Esophagus squamous epithelium (tissue), 5 donors: Measurements from ENCODE around the gene HHEX. TPM values are rescaled to one million over a fixed set of nuclear protein-coding genes. Genes with fewer than 3 reads are reported as not detected.
A peak's percentile ranks its signal among the peaks of the same experiment; 100 is the strongest.
"Not testable (repeated sequence)": the region's sequence is repeated elsewhere in the genome, so short reads cannot be mapped to it uniquely, and the experiment has no call there.

Experiments
- DNase-seq: peaks from one replicate; lab custom pipeline; 2025; lab: John Stamatoyannopoulos, UW
- H3K27ac ChIP-seq, 4 donors: fragments of 200-600 bp; sonication (generic); one replicate each; pipeline ENCODE4 v1.5.1; 2016 to 2019; ENCODE audit warnings: mild to moderate bottlenecking in 1 of 4
- H3K27me3 ChIP-seq, 4 donors: fragments of 200-600 bp; sonication (generic); 1 replicate in 3 of 4; 2 replicates in 1 of 4; pipeline versions ENCODE4 v1.5.1 to v1.6.0; 2017 to 2021; ENCODE audit warnings: antibody characterized with exemption in 1 of 4
- H3K36me3 ChIP-seq, 3 donors: fragments of 200-600 bp; sonication (generic); one replicate each; pipeline ENCODE4 v1.5.1; 2016 to 2019
- H3K4me1 ChIP-seq, 3 donors: fragments of 200-600 bp; sonication (generic); one replicate each; pipeline ENCODE4 v1.5.1; 2017 to 2019
- H3K4me3 ChIP-seq, 4 donors: fragments of 200-600 bp; sonication (generic); 1 replicate in 3 of 4; 2 replicates in 1 of 4; pipeline ENCODE4 v1.5.1; 2016 to 2019; ENCODE audit warnings: mild to moderate bottlenecking in 2 of 4, moderate library complexity in 1 of 4
- H3K9me3 ChIP-seq, 3 donors: fragments of 200-600 bp; sonication (generic); one replicate each; pipeline ENCODE4 v1.5.1; 2016 to 2019
- POLR2A ChIP-seq, 4 donors: fragments of 450-650 bp; IDR thresholded peaks; one replicate each; pipeline ENCODE4 v1.6.1; 2017; ENCODE audit warnings: antibody characterized with exemption in 4 of 4, mild to moderate bottlenecking in 4 of 4, moderate library complexity in 3 of 4
- WGBS, 2 donors: methylation state at CpG; one replicate each; pipeline ENCODE4 v1.1.5; 2018; 5-methylcytosine and 5-hydroxymethylcytosine counted together
- intact Hi-C: fragments of 100-400 bp; cut with DNase I; formaldehyde crosslinking; loops from one replicate; pipeline ENCODE4 v1.15.0; 2022
- total RNA-seq, 4 donors: library from RNA; depleted of rRNA; stranded (reverse); fragments of >200 nt; gene quantifications; one replicate each; pipeline ENCODE4 v1.1.0, GENCODE V29; 2016
- TF ChIP-seq, protein P1 (sequence below), 6 experiments: fragments of 450-650 bp in 4 of 6; fragments of 200-600 bp in 2 of 6; sonication (generic) in 2 of 6; IDR thresholded peaks; one replicate each; pipeline ENCODE4 v1.5.1; 2016 to 2019; ENCODE audit warnings: antibody characterized with exemption in 6 of 6, mild to moderate bottlenecking in 4 of 6, moderate library complexity in 4 of 6
- donor health status: DM: yes; HTN: yes; CAD: no.

The HHEX gene
- 1 to 10 TPM in 3 of 4 donors, not detected in 1; 1.6 to 4.2 (median 3.2) TPM for total RNA-seq

DNA sequence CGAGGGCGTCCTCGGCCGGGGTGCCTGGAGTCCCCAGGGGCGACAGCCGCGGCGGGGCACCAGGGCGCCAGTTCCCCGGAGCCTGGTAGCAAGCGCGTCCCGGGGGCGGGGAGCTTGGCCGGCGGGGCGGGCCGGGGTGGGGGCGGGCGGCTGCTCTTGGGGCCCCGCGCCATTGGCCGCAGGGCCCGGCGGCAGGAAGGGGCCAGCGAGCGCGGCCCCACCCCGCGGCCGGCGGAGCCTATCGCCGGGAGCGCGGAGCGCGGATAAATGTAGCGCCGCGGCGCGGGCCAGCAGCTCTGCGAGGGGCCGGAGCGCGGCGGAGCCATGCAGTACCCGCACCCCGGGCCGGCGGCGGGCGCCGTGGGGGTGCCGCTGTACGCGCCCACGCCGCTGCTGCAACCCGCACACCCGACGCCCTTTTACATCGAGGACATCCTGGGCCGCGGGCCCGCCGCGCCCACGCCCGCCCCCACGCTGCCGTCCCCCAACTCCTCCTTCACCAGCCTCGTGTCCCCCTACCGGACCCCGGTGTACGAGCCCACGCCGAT is at the start of gene HHEX:
TSS of gene HHEX (plus strand) at position 293 of the 548 bp plus-strand sequence. CDS start at position 325, 32 bp downstream.
- no CpG with 5 or more reads among the region's 79 CpGs for WGBS, 2 donors
- no peaks in the 10 kb centered on the region for H3K36me3 ChIP-seq
- peak within 1 kb of the TSS; percentile 72 to 90 (median 83) for H3K27ac ChIP-seq
- H3K27me3 ChIP-seq = peaks cover 0 to 65% (median 2%) of the 10 kb centered on the region in 4 donors
- intact Hi-C loops = loop anchor here (10.0 kb wide), 1 partner anchor 145 kb away; no protein-coding TSS in a partner anchor
- H3K4me3 ChIP-seq = peak within 1 kb of the TSS; percentile 59 to 75 (median 68)
- TF ChIP-seq POLR2A (IDR thresholded peaks at IDR 0.05) = peak in 2 of 4 donors; percentile 79 to 83
- TF ChIP-seq, protein P1, sequence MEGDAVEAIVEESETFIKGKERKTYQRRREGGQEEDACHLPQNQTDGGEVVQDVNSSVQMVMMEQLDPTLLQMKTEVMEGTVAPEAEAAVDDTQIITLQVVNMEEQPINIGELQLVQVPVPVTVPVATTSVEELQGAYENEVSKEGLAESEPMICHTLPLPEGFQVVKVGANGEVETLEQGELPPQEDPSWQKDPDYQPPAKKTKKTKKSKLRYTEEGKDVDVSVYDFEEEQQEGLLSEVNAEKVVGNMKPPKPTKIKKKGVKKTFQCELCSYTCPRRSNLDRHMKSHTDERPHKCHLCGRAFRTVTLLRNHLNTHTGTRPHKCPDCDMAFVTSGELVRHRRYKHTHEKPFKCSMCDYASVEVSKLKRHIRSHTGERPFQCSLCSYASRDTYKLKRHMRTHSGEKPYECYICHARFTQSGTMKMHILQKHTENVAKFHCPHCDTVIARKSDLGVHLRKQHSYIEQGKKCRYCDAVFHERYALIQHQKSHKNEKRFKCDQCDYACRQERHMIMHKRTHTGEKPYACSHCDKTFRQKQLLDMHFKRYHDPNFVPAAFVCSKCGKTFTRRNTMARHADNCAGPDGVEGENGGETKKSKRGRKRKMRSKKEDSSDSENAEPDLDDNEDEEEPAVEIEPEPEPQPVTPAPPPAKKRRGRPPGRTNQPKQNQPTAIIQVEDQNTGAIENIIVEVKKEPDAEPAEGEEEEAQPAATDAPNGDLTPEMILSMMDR (IDR thresholded peaks at IDR 0.05) = peak in 2 of 6 experiments; percentile 8 to 9
- peaks cover 2 to 57% (median 5%) of the 10 kb centered on the region in 3 donors for H3K4me1 ChIP-seq
- H3K9me3 ChIP-seq = no peaks in the 10 kb centered on the region
- no peak for DNase-seq

DNA sequence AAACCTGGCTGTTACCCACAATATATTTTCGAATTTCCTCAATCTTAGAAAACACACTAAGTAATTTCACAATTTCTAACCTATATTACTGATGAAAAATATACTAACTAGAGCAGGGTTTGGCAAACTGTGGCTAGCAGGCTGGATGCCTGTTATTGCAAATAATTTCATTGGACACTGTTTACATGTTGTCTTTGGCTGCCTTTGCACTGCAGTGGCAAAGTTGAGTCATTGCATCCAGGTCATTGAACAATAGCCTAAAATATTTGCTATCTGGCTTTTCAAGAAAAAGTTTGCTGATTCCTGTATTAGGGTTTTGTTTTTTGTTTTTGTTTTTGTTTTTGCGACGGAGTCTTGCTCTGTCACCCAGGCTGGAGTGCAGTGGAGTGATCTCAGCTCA is 49.6 kb upstream of the HHEX start:
- Histone ChIP-seq H3K4me1 (no peaks in the 10 kb centered on the region), H3K27ac (no peak overlapping the region), H3K9me3 (no peaks in the 10 kb centered on the region), H3K36me3 (peaks cover 0 to 10% (median 0%) of the 10 kb centered on the region in 3 donors), H3K27me3 (no peaks in the 10 kb centered on the region), H3K4me3 (no peak overlapping the region)
- DNase-seq = no peak
- intact Hi-C loops = no loop called here
- 90 to 91% methylated on average over 3 of the region's 3 CpGs for WGBS, 2 donors
- TF ChIP-seq, protein P1 (IDR thresholded peaks at IDR 0.05) = no peak
- no peak for TF ChIP-seq POLR2A (IDR thresholded peaks at IDR 0.05)

DNA sequence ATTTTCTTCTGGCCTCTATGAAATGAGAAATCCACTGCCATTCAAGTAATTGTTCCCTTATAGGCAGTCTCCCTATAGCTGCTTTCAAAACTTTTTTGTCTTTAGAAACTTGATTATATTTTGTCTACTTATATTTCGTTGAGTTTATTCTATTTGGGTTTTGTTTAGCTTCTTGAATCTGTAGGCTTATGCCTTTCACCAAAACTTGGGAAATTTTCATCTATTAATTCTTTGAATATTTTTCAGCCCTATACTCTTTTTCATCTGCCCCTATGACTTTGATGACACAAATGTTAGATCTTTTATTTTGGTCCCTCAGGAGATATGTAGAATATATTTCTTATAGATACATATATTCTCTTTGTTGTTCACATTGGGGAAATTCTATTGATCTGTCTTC is 48.3 kb upstream of the HHEX start:
- no peak for DNase-seq
- intact Hi-C loops = no loop called here
- no peak for TF ChIP-seq POLR2A (IDR thresholded peaks at IDR 0.05)
- TF ChIP-seq, protein P1 (IDR thresholded peaks at IDR 0.05) = no peak
- no peaks in the 10 kb centered on the region for H3K4me1 ChIP-seq
- no peaks in the 10 kb centered on the region for H3K27me3 ChIP-seq
- no peak overlapping the region for H3K4me3 ChIP-seq
- H3K36me3 ChIP-seq = peaks cover 0 to 10% (median 0%) of the 10 kb centered on the region in 3 donors
- H3K27ac ChIP-seq = no peak overlapping the region
- H3K9me3 ChIP-seq = no peaks in the 10 kb centered on the region
- WGBS, 2 donors = 80 to 92% methylated on average over 1 of the region's 1 CpG

DNA sequence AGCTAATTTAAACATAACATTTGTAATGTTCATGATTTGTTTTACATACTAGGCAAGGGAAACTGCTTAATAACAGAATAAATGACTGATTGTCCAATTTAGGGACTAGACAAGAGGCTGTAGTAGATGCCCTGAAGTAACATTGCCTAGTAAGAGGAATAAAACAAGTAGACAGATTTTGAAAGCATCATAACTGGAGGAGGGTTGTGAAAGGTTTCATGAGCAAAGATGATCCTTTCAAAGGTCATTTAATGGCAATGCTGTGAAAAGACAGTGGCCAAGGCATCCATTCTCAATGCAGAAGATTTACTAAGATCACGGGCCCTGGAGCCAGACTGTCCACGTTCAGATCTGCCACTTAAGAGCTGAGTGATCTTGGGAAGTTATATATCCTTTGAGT is 44.8 kb upstream of the HHEX start:
- Histone ChIP-seq H3K4me3 (no peak overlapping the region), H3K36me3 (peaks cover 0 to 32% (median 0%) of the 10 kb centered on the region in 3 donors)
- no peak for DNase-seq

DNA sequence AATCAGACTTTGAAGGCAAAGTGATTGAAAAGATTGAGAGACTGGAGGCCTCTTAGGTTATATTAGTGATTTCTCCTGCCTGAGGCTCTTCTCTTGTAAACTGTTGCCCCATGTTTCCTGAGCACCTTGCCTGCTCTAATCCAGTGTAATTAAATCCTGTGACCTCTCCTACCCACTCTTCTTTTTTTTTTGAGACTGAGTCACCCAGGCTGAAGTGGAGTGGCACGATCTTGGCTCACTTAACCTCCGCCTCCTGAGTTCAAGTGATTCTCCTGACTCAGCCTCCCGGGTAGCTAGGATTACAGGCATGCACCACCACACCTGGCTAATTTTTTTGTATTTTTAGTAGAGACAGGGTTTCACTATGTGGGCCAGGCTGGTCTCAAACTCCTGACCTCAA is 38.9 kb upstream of the HHEX start:
- H3K27me3 ChIP-seq, H3K27ac ChIP-seq, intact Hi-C loops, H3K9me3 ChIP-seq, DNase-seq, H3K4me1 ChIP-seq, H3K4me3 ChIP-seq: not testable (repeated sequence)
- WGBS, 2 donors = 79 to 82% methylated on average over 3 of the region's 3 CpGs
- H3K36me3 ChIP-seq = peaks cover 0 to 56% (median 0%) of the 10 kb centered on the region in 3 donors

More for the DNA sequence above, 44.8 kb upstream of the HHEX start:
- TF ChIP-seq, protein P1 (IDR thresholded peaks at IDR 0.05) = no peak
- no peak for TF ChIP-seq POLR2A (IDR thresholded peaks at IDR 0.05)
- no peak overlapping the region for H3K27ac ChIP-seq
- no peaks in the 10 kb centered on the region for H3K9me3 ChIP-seq
- intact Hi-C loops = no loop called here
- no peaks in the 10 kb centered on the region for H3K27me3 ChIP-seq
- H3K4me1 ChIP-seq = no peaks in the 10 kb centered on the region
- 93 to 94% methylated on average over 2 of the region's 2 CpGs for WGBS, 2 donors
